Medulla oblongata (tissue), 1 donor: ENCODE measurements around the gene RTEL1.
"Not testable (repeated sequence)": the region's sequence is repeated elsewhere in the genome, so short reads cannot be mapped to it uniquely, and the experiment has no call there.

ENCODE experiments used
- DNase-seq: peaks from one replicate; pipeline ENCODE4 v3.0.0-alpha.2; 2015; ENCODE audit errors: extremely low spot score

Gene RTEL1

DNA sequence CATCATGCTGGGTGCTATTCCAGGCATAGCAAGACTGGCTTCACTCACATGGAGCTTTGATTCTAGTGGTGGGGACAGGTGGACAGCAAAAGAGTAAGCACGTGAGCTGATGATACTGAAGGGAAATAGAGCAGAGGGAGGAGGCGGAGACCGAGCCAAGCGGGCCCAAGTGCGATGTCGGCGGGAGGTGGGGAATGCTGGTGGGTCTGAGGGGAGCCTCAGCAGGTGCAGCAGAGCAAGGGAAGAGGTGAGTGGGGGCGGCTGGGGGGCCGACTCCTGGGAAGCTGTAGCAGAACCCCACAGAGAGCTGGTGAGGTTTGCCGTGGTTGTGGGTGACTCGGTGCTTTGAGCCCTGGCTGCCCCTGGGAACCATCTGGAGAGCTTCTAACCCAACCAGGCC, 10.2 kb downstream of the RTEL1 start:
- no peak for DNase-seq

DNA sequence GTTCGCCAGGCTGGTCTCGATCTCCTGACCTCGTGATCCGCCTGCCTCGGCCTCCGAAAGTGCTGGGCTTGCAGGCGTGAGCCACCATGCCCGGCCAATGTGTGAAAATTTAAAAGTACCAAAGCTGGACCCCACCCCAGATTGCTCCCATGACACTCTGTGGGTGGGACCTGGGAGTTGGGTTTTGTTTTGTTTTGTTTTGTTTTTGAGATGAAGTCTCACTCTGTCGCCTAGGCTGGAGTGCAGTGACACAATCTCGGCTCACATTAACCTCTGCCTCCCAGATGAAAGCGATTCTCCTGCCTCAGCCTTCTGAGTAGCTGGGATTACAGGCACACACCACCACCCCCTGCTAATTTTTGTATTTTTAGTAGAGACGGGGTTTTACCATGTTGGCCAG, 13.6 kb downstream of the RTEL1 start:
- not testable (repeated sequence) for DNase-seq

DNA sequence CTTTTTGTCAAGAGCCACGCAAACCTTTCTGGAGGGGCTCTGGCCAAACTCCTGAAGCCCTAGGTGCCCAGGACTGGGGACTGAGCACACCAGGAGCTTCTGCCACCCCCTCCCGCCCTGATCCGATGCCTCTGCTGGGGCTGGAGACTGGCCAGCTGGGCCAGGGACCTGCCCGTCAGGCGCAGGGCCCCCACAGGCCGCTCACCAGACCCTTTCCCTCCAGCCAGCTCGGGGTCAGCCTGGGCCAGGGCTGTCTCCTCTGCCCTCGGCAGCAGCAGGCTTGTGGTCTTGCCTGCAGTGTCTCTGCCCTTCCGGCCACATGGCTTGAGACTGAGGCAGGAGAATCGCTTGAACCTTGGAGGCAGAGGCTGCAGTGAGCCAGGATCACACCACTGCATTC, 14.6 kb downstream of the RTEL1 start:
- no peak for DNase-seq

DNA sequence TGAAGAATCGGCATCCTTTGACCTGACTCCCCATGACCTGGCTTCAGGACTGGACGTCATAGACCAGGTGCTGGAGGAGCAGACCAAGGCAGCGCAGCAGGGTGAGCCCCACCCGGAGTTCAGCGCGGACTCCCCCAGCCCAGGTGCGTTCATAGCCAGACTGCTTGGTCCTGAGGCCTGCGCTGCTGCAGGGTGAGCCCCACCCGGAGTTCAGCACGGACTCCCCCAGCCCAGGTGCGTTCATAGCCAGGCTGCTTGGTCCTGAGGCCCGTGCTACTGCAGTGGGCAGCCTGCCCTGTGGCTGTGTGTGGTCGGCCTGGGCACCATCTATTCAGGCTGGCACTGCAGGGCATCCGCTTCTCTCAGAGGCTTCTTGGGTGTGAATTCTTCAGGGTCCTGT, 15.8 kb downstream of the RTEL1 start:
- DNase-seq = no peak

DNA sequence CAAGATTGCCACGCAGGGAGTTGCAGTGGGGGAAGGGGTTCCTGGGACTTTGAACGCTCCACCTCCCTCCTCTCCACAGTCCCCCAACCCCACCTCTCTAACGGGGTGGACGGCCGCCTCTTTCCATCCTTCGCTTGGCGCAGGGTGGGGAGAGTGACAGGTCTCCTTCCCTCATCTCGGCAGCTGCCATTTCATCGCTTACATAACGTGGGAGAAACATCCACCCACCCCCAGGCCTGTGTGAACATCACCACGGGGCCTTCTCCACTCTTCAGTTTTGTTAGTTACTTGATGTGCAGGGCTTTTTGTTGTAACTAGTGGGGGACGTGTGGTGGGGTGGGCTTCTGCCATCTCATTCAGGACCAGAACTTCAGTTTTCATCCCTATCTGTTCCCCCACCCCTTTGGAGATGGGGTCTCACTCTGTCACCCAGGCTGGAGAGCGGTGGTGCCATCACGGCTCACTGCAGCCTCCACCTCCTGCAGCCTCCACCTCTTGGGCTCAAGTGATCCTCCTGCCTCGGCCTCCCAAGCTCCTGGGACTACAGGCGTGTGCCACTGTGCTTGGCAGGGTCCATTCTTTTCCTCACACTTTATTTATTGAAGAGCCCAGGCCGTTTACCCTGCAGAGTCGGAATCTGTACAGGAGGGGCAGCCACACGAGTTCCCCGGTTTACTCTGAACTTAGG, 17.7 kb downstream of the RTEL1 start:
- DNase-seq = no peak

DNA sequence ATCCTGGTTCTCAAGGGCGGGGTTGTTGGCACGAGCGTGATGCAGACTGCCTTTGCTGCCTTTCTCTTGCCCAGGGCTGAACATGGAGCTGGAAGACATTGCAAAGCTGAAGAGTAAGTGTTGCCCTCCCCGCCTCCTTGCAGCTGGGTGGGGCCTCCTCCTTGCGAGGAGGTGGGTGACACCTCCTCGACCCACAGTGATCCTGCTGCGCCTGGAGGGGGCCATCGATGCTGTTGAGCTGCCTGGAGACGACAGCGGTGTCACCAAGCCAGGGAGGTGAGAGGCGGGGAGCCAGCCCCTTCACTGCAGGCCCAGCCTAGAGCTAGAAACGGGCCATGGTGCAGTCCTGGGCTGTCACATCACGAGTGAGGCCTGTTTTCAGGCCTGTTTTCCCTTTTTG, 20.0 kb downstream of the RTEL1 start:
- DNase-seq = no peak

DNA sequence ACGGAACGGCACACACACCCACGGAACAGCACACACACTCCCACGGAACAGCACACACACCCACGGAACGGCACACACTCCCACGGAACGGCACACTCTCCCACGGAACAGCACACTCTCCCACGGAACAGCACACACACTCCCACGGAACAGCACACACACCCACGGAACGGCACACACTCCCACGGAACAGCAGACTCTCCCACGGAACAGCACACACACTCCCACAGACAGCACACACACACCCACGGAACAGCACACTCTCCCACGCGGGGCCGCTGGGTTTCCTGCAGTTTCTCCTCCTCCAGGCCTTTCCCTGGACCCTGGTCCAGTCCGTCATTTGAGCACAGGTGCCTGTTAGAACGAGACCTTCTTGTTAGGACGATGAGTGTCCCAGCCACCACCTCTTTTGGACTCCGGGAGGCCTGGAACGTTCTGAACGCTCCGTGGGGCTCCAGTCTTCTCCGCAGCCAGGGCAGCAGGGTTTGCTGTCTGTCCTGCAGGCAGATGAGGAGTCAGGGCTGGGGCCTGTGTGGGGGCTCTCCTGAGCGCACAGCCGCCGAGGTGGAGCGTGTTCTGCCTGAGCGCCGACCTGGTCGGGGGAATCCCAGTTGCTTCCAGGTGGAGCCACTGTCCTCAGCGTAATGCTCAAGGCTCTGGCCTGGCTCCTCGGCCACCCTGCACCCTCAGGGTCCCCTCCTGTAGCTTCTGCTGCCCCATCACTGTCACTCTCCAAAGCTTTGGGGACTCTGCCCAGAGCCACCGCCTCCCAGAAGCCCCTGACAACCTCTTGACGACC, 20.8 kb downstream of the RTEL1 start:
- DNase-seq = no peak

DNA sequence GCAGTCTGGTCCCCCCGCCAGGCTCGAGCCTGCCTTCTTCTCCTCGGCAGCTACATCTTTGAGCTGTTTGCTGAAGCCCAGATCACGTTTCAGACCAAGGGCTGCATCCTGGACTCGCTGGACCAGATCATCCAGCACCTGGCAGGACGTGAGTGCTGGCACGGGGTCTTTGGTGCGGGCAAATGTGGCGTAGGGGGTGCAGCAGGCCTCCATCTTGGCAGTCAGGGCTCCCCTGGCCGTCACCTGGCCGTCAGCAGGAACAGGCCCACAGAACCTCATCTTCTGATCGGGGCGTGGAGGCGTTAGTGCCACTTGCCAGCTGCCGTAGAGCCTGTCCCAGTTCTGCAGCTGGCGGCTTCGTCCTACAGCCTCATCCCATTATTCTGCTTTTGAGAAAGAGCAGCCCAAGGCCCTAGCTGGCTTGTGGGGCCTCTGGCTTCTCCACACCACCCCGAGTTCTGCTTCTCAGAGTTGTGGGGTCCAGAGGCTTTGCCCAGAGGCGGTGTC, 21.7 kb downstream of the RTEL1 start:
- no peak for DNase-seq

DNA sequence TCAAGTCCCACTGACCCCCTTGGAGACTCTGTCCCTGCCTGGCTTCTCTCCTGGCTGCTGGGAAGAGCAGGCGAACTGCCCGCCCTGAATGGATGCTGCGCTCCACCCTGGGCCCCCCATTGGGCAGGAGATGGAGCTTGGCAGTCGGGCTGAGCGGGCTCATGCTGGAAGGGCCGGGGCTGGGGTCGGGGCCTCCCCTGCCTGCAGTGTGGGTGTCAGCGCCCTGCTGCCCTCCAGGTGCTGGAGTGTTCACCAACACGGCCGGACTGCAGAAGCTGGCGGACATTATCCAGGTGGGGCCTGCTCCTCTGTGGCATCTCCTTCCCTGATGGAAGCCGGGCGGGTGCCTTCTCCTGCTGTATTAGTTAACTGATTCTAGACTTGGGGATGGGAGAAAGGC, 22.3 kb downstream of the RTEL1 start:
- no peak for DNase-seq

DNA sequence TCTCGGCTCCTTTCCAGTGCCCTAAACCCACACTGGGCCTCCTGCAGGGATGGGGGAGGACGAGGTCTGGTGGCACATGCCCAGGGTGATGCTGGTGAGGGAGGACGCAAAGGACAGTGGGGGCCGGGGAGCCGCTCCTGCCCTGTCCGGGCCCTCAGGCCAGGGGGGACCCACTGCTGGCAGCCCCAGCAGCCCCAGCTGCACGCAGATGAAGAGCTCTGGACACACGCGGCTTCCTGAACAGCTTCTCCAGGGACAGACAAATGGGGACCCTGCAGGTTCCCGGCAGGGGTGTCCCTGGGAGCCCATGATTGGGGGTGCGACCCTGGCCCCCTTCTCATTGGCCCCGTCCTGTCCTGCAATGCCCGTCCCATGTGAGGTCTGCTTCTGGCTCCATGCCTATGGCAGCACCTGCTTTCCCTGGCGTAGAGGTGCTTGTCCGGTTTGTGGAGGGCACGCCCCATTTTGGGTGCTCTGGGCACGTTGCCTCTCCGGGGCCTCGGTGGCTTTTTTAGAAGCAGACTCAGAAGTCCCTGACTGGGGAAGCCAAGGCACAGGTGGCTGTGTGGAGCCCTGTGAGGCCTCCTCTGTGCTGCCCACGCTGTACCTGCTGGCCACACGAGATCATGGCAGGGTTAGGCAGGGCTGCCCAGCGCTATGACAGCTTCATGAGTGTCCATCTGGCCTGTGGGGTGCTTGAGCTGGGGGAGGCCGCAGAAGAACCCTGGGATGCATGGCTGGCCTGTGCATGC, 22.9 kb downstream of the RTEL1 start:
- DNase-seq = no peak

DNA sequence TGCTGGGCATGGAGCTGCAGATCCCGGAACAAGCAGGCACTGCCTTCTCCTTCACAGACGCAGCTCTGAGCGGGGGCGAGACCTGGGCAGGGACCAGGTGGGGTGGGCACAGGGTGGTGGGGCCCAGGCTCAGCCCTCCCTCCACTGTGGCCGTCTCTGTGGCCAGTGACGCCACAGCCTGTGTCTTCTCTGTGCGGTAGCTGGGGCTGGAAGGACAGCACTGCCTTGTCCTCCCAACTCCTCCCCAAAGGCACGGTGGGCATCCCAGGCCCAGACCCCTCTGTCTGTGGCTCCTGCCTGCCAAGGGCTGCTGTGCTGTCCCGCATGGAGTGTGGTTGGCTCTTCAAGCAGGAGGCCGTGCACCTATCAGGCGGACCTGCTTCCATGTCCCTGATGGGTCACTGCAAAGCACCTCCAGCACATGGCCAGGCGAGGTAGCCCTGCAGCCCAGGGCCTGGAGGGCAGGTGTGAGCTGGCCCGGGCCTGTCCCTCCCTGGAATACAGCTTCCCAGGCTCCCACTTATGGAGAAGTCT, 23.6 kb downstream of the RTEL1 start:
- DNase-seq = no peak

DNA sequence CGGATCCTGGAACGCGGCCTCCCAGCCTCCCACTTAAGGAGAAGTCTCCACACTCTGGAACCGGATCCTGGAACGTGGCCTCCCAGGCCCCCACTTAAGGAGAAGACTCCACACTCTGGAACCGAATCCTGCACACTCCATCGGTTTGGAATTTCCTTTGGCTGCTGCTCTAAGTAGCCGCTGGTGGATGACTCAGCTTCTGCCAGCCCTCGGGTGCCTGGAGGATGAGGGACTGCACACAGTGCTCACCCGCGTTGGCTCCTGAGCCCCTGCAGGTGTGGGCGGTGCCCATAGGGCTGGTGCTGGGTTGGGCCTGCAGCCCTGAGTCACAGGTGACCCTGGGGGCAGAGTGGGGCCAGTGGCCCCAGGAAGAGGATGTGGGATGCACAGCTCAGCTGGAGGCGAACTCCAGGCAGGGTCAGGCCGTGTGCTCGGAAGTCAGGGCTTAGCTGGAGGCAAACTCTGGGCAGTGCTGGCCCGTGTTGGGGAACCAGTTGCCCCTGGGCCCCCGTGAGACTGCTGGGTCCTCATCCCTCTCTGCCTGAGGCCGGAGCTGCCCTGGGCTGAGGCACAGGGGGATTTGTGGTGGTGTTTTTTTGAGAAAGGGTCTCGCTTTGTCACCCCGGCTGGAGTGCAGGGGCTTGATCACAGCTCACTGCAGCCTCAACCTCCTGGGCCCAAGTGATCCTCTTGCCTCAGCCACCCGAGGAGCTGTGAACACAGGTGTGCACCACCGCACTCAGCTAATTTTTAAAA, 24.4 kb downstream of the RTEL1 start:
- DNase-seq = no peak

DNA sequence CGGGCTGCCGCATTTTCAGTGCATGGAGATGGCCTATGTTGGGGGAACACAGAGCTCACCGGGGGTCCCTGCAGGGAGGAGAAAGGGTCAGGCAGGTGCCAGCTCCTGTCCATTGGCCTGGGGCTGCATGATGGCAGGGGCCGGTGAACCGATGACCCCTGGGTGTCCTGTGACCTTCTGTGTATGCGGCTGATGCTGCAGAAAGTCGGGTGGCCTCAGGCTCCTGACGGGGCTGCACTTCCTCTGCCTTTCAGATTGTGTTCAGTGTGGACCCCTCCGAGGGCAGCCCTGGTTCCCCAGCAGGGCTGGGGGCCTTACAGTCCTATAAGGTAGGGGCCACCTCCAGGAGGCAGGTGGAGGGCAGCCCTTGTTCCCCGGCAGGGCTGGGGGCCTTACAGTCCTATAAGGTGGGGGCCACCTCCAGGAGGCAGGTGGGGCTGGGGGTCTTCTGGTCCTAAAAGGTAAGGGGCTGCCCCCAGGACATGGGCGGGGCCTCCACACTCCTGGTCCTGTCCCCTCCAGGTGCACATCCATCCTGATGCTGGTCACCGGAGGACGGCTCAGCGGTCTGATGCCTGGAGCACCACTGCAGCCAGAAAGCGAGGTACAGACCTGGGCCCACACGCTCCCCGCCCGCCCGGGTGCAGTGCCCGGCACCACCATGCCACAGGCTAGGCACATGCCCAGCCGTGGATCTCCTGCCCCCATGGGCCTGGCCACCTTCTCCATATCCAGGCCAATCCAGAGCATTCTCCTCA, 27.3 kb downstream of the RTEL1 start:
- DNase-seq = no peak

DNA sequence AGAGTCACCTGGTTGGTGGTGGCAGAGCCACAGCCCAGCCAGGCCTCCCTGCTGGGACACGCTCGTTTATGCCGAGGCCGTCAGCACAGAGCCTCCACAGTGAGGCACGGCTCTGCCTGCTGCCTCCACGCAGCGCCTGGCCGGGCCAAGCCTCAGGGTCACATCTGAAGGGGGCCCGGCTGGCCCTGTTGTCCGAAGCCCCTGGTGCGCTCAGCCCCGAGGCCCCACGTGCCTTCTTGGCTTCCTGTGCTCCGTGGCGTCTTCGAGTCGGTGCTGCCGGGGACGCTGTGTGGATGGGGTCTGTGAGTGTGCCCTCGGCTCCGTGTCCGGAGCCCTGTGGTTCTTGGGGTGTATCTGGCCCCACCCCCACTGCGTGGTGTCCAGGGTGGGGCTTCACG, 28.0 kb downstream of the RTEL1 start:
- no peak for DNase-seq

DNA sequence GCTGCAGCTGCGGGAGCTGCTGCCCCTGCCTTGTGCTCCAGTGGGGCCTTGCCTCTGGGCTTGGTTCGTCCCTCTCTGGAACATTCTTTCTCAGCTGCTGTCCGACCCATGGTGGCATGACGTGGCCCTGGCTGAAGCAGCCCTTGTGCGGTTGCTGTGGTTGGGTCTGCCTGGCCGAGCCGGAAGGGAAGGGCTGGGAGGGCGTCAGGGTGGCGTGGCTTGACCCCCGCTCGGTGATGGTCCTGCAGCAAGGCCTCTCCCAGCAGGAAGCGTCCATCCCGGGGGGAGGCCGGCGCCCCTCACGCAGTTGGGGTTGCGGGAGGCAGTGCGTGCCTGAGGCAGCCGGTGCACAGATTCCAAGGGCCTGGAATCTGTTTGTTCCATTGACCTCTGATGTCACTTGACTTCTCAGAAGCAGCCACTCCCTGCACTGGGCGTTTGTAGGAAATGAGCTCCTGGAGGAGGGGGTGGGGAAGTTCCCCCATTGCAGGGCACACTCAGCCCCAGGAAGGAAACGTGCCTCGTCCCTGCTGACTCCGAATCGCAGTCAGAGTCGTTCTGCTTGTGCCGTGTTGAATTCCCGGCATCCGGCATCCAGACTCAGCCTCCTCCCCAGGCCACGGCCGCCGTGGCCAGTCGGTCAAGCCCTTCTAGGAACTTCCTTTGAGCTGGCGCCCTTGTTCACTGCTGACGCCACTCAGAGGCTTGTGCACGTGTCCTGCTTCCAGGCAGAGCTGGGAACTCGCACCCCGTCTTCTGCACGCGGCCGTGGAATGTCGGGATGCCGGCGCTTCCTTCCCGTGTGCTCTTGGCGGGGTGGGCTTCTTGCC, 28.6 kb downstream of the RTEL1 start:
- DNase-seq = peak; percentile 29

DNA sequence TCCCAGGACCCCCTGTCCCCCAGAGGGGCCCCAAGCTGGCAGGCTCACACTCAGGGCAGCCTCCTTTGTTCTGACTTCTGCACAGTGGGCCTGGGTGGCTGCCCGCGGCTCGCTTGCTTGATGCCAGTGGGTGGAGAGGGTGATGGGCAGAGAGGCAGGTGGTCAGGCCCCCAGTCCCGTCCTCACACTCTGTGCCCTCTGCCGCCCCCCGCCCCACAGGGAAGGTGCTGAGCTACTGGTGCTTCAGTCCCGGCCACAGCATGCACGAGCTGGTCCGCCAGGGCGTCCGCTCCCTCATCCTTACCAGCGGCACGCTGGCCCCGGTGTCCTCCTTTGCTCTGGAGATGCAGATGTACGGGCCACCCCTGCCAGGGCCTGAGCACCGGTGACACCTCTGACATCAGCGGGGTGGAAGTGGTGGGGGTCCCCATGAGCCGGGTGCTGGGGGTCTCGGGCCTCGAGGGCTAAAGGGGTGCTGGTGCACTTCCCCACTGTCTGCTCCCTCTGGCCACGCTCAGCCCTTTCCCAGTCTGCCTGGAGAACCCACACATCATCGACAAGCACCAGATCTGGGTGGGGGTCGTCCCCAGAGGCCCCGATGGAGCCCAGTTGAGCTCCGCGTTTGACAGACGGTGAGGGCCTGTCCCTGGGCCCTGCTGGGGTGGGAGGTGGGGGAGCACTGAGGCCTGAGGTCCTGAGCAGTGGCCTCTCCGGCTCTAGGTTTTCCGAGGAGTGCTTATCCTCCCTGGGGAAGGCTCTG, 29.5 kb downstream of the RTEL1 start:
- no peak for DNase-seq

DNA sequence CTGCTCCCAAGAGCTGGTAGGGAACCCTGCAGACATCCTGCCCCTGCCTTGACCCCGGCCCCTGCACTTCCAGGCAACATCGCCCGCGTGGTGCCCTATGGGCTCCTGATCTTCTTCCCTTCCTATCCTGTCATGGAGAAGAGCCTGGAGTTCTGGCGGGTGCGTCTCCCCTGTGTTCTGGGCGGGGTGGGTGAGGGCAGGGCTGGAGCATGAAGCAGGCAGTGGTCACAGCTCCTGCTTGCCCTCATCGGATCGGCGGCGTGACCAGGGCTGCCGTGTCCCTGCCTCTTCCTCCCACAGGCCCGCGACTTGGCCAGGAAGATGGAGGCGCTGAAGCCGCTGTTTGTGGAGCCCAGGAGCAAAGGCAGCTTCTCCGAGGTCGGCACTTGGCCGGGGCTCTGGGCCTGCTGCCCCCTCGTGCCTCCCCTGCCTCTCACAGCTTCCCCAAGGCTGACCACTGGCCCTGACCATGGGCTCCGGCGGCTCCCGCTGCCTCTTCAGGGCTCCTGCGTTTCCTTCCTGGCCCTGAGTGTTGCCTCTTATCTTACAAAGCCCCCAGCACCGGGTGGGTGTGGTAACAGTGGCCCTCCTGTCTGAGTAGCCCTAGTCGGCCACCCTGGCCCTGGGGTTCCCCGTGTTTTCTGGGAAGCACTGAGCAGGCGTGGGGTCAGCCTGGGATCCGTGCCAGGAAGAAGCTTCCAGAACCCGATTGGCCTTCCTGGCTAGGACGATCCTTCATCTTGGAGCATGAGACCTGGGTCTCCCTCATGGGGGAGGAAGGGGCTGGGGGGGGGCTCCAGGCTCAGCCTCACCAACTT, 30.3 kb downstream of the RTEL1 start:
- DNase-seq = no peak
